ENCODE measurements around the gene TMEM33. TPM values are rescaled to one million over a fixed set of nuclear protein-coding genes. Genes with fewer than 3 reads are reported as not detected.

The TMEM33 gene
- total and polyA plus RNA-seq, 3 experiments from 2014 or later: 25.0 to 86.8 (median 86.1) TPM

DNA sequence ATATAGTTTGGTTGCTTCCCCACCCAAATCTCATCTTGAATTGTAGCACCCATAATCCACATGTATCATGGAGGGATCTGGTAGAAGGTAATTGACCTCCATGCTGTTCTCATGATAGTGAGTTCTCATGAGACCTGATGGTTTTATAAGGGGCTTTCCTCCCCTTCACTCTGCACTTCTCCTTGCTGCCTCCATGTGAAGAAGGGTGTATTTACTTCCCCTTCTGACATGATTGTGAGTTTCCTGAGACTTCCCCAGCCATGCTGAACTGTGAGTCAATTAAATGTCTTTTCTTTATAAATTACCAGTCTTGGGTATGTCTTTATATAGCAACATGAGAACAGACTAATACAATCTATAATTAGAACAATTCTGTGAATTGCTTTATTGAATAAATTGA is 34.4 kb downstream of the TMEM33 start:
- Histone ChIP-seq H3K4me1 (ENCODE audit: insufficient read depth, low read length) (no peaks in the 10 kb centered on the region), H3K27ac (ENCODE audit: low read depth, low read length) (no peak overlapping the region), H3K27me3 (ENCODE audit: insufficient read depth, low read length, poor library complexity, severe bottlenecking) (no peaks in the 10 kb centered on the region), H3K4me3 (ENCODE audit: low read length) (no peak overlapping the region), H3K36me3 (ENCODE audit: insufficient read depth, low read length) (no peaks in the 10 kb centered on the region), H3K9me3 (ENCODE audit: low read length) (no peaks in the 10 kb centered on the region)
- Mint-ChIP-seq H3K27ac (no peak overlapping the region), H3K9me3 (peaks cover 0 to 14% (median 6%) of the 10 kb centered on the region in 5 donors), H3K4me3 (no peak overlapping the region), H3K36me3 (peaks cover 0 to 11% (median 0%) of the 10 kb centered on the region in 3 donors), H3K27me3 (peaks cover 7 to 10% of the 10 kb centered on the region in 2 donors), H3K4me1 (no peaks in the 10 kb centered on the region)
- no peak for DNase-seq
- POLR2A ChIA-PET: no interaction called here
- CTCF ChIA-PET: no interaction called here

DNA sequence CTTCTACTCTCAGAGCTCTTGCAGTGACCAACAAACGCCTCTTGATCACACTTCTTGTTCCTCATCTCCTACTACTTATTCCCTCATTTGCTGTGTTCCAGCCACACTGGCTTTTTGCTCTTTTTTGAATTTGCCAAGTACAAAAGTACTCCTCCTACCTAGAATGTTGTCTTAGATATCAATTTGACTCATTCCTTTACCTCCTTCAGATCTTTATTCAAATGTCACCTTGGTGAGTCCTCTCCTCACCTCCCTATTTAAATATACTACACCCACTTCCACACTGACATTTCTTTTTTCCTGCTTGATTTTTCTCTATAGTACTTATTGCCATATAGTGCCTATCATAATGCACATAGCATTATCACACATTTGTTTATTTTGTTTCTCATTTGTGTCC is 40.1 kb downstream of the TMEM33 start:
- ChIA-PET CTCF (no interaction called here), POLR2A (no interaction called here)
- Mint-ChIP-seq H3K36me3 (no peaks in the 10 kb centered on the region), H3K4me3 (no peak overlapping the region), H3K4me1 (no peaks in the 10 kb centered on the region), H3K27me3 (peaks cover 9 to 16% of the 10 kb centered on the region in 2 donors), H3K9me3 (peaks cover 0 to 3% (median 0%) of the 10 kb centered on the region in 5 donors), H3K27ac (no peak overlapping the region)
- Histone ChIP-seq H3K4me1 (ENCODE audit: insufficient read depth, low read length) (no peaks in the 10 kb centered on the region), H3K27me3 (ENCODE audit: insufficient read depth, low read length, poor library complexity, severe bottlenecking) (no peaks in the 10 kb centered on the region), H3K4me3 (ENCODE audit: low read length) (no peak overlapping the region), H3K36me3 (ENCODE audit: insufficient read depth, low read length) (no peaks in the 10 kb centered on the region), H3K9me3 (ENCODE audit: low read length) (no peaks in the 10 kb centered on the region), H3K27ac (ENCODE audit: low read depth, low read length) (no peak overlapping the region)
- DNase-seq: no peak

GRCh38 chr4:41976775-41977516 is 41.7 kb downstream of the TMEM33 start:
- Histone ChIP-seq H3K36me3 (ENCODE audit: insufficient read depth, low read length) (no peaks in the 10 kb centered on the region), H3K27ac (ENCODE audit: low read depth, low read length) (no peak overlapping the region), H3K4me1 (ENCODE audit: insufficient read depth, low read length) (no peaks in the 10 kb centered on the region), H3K4me3 (ENCODE audit: low read length) (no peak overlapping the region), H3K9me3 (ENCODE audit: low read length) (no peaks in the 10 kb centered on the region), H3K27me3 (ENCODE audit: insufficient read depth, low read length, poor library complexity, severe bottlenecking) (no peaks in the 10 kb centered on the region)
- Mint-ChIP-seq H3K4me3 (no peak overlapping the region), H3K36me3 (no peaks in the 10 kb centered on the region), H3K4me1 (no peaks in the 10 kb centered on the region), H3K9me3 (no peaks in the 10 kb centered on the region), H3K27me3 (peaks cover 9 to 11% of the 10 kb centered on the region in 2 donors), H3K27ac (peak overlapping the region in 1 of 8 donors; percentile 21)
- ChIA-PET POLR2A (interaction anchor here (0.6 kb wide), 1 partner anchor 257 kb away, joined by 4 read pairs; no protein-coding TSS in a partner anchor), CTCF (no interaction called here)
- DNase-seq: no peak

DNA sequence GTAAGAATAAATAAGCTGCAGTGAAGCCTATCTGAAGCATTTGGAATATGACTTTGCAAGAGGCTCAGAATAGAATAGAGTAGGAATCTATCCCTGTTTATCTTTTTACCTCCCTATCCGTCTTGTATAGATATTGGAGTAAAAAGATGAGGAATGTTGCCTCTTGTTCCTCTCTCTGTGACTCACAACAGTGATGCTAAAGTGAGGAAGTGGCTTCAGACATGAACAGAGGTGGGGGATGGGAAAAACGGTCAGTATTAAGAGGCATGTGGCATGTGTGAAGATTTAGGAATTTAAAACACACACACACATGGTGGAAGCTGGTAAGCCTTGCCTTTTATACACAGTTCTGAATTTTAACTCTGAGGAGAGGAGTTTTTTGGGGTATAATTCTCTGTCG is 42.5 kb downstream of the TMEM33 start:
- CTCF ChIA-PET: no interaction called here

GRCh38 chr4:41981456-41981855 is 46.2 kb downstream of the TMEM33 start, which contains the start of gene DCAF4L1:
DCAF4L1 (plus strand) TSS chr4:41981756; CDS start chr4:41981793, 37 bp downstream.
- no peaks in the 10 kb centered on the region for H3K4me1 Mint-ChIP-seq
- no peak within 1 kb of the TSS for H3K4me3 Mint-ChIP-seq
- H3K9me3 Mint-ChIP-seq: no peaks in the 10 kb centered on the region
- Histone ChIP-seq H3K4me1 (ENCODE audit: insufficient read depth, low read length) (no peaks in the 10 kb centered on the region), H3K9me3 (ENCODE audit: low read length) (no peaks in the 10 kb centered on the region), H3K36me3 (ENCODE audit: insufficient read depth, low read length) (no peaks in the 10 kb centered on the region), H3K4me3 (ENCODE audit: low read length) (no peak within 1 kb of the TSS), H3K27me3 (ENCODE audit: insufficient read depth, low read length, poor library complexity, severe bottlenecking) (no peaks in the 10 kb centered on the region), H3K27ac (ENCODE audit: low read depth, low read length) (no peak within 1 kb of the TSS)
- ChIA-PET POLR2A (no interaction called here), CTCF (no interaction called here)
- H3K27ac Mint-ChIP-seq: no peak within 1 kb of the TSS
- no peaks in the 10 kb centered on the region for H3K36me3 Mint-ChIP-seq
- peaks cover 3% of the 10 kb centered on the region in 2 donors for H3K27me3 Mint-ChIP-seq
- no peak for DNase-seq

More for the DNA sequence above, 42.5 kb downstream of the TMEM33 start:
- H3K4me3 Mint-ChIP-seq: no peak overlapping the region
- Histone ChIP-seq H3K4me3 (ENCODE audit: low read length) (no peak overlapping the region), H3K9me3 (ENCODE audit: low read length) (no peaks in the 10 kb centered on the region), H3K27ac (ENCODE audit: low read depth, low read length) (no peak overlapping the region), H3K27me3 (ENCODE audit: insufficient read depth, low read length, poor library complexity, severe bottlenecking) (no peaks in the 10 kb centered on the region), H3K36me3 (ENCODE audit: insufficient read depth, low read length) (no peaks in the 10 kb centered on the region), H3K4me1 (ENCODE audit: insufficient read depth, low read length) (no peaks in the 10 kb centered on the region)
- no peaks in the 10 kb centered on the region for H3K4me1 Mint-ChIP-seq
- H3K27ac Mint-ChIP-seq: no peak overlapping the region
- POLR2A ChIA-PET: no interaction called here
- no peaks in the 10 kb centered on the region for H3K9me3 Mint-ChIP-seq
- no peak for DNase-seq
- H3K36me3 Mint-ChIP-seq: no peaks in the 10 kb centered on the region
- peaks cover 4 to 6% of the 10 kb centered on the region in 2 donors for H3K27me3 Mint-ChIP-seq

DNA sequence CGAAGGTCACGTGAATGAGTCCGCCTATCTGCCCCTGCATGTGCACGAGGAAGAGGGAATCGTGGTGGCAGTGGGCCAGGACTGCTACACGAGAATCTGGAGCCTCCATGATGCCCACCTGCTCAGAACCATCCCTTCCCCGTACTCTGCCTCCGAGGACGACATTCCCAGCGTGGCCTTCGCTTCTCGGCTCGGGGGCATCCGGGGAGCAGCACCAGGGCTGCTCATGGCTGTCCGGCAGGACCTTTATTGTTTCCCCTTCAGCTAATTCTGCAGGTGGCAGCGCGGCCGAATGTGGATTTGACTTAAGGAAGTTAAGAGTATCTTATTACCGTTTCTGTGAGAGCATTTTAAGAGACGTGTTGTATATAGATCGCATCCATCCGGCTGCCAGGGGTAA is 47.5 kb downstream of the TMEM33 start:
- Histone ChIP-seq H3K27me3 (ENCODE audit: insufficient read depth, low read length, poor library complexity, severe bottlenecking) (no peaks in the 10 kb centered on the region), H3K4me3 (ENCODE audit: low read length) (no peak overlapping the region), H3K4me1 (ENCODE audit: insufficient read depth, low read length) (no peaks in the 10 kb centered on the region), H3K27ac (ENCODE audit: low read depth, low read length) (no peak overlapping the region), H3K9me3 (ENCODE audit: low read length) (no peaks in the 10 kb centered on the region), H3K36me3 (ENCODE audit: insufficient read depth, low read length) (no peaks in the 10 kb centered on the region)
- Mint-ChIP-seq H3K4me1 (no peaks in the 10 kb centered on the region), H3K27me3 (peaks cover 3 to 4% of the 10 kb centered on the region in 2 donors), H3K4me3 (no peak overlapping the region), H3K27ac (no peak overlapping the region), H3K9me3 (no peaks in the 10 kb centered on the region), H3K36me3 (no peaks in the 10 kb centered on the region)
- CTCF ChIA-PET: no interaction called here
- DNase-seq: no peak
- POLR2A ChIA-PET: no interaction called here

GRCh38 chr4:41985151-41985550 is 49.9 kb downstream of the TMEM33 start:
- no peak overlapping the region for H3K4me3 ChIP-seq (ENCODE audit: low read length)
- H3K27ac ChIP-seq (ENCODE audit: low read depth, low read length): no peak overlapping the region
- H3K9me3 Mint-ChIP-seq: no peaks in the 10 kb centered on the region
- peaks cover 0 to 3% (median 0%) of the 10 kb centered on the region in 3 donors for H3K36me3 Mint-ChIP-seq
- peaks cover 9 to 12% (median 10%) of the 10 kb centered on the region in 3 donors for H3K4me1 Mint-ChIP-seq
- no peak for DNase-seq
- peaks cover 7% of the 10 kb centered on the region for H3K4me1 ChIP-seq (ENCODE audit: insufficient read depth, low read length)
- H3K9me3 ChIP-seq (ENCODE audit: low read length): no peaks in the 10 kb centered on the region
- no peak overlapping the region for H3K27ac Mint-ChIP-seq
- H3K27me3 Mint-ChIP-seq: peaks cover 0 to 4% of the 10 kb centered on the region in 2 donors
- H3K36me3 ChIP-seq (ENCODE audit: insufficient read depth, low read length): no peaks in the 10 kb centered on the region
- no peaks in the 10 kb centered on the region for H3K27me3 ChIP-seq (ENCODE audit: insufficient read depth, low read length, poor library complexity, severe bottlenecking)
- ChIA-PET POLR2A (no interaction called here), CTCF (no interaction called here)
- no peak overlapping the region for H3K4me3 Mint-ChIP-seq

- peak overlapping the region; percentile 89 for H3K4me3 ChIP-seq (ENCODE audit: low read length)
- ChIA-PET CTCF (interaction anchor here (1.7 kb wide), 1 partner anchor 11 kb away, joined by 4 read pairs; no protein-coding TSS in a partner anchor), POLR2A (interaction anchor here (0.6 to 1.7 kb wide), 3 partner anchors 26 to 83 kb away, joined by 3 to 6 read pairs (median 6); partner anchors contain the start of gene TMEM33)
- H3K4me1 ChIP-seq (ENCODE audit: insufficient read depth, low read length): peaks cover 29% of the 10 kb centered on the region
- Mint-ChIP-seq H3K36me3 (peaks cover 0 to 13% (median 0%) of the 10 kb centered on the region in 3 donors), H3K9me3 (no peaks in the 10 kb centered on the region), H3K27ac (peak overlapping the region; percentile 93 to 100 (median 99)), H3K27me3 (peaks cover 0 to 6% of the 10 kb centered on the region in 2 donors), H3K4me3 (peak overlapping the region; percentile 91 to 100 (median 98)), H3K4me1 (peaks cover 28 to 45% (median 35%) of the 10 kb centered on the region in 3 donors)
- peak overlapping the region; percentile 95 for H3K27ac ChIP-seq (ENCODE audit: low read depth, low read length)
- H3K36me3 ChIP-seq (ENCODE audit: insufficient read depth, low read length): no peaks in the 10 kb centered on the region
- H3K9me3 ChIP-seq (ENCODE audit: low read length): no peaks in the 10 kb centered on the region
- no peaks in the 10 kb centered on the region for H3K27me3 ChIP-seq (ENCODE audit: insufficient read depth, low read length, poor library complexity, severe bottlenecking)
- no peak for DNase-seq
These were observed 54.8 kb downstream of the TMEM33 start for GRCh38 chr4:41989994-41990364.
